ENCODE data around the gene SLC39A12. TPM values are rescaled to one million over a fixed set of nuclear protein-coding genes. Genes with fewer than 3 reads are reported as not detected.
"Not testable (repeated sequence)": the region's sequence is repeated elsewhere in the genome, so short reads cannot be mapped to it uniquely, and the experiment has no call there.

The SLC39A12 gene
- polyA plus RNA-seq, 1 experiment: not detected

GRCh38 chr10:17950726-17951125, 992 bp upstream of the SLC39A12 start:
- no peak overlapping the region for H3K27ac ChIP-seq (ENCODE audit: low read depth, low read length)
- peaks cover 4% of the 10 kb centered on the region; the same call in 1 of the 2 replicates for H3K9me3 ChIP-seq (ENCODE audit: control insufficient read depth, insufficient read depth, low read length)
- ChIA-PET POLR2A (no interaction called here), CTCF (no interaction called here)
- no peak for DNase-seq (ENCODE audit: low read depth, low spot score)
- no peak for TF ChIP-seq CTCF (IDR thresholded peaks at IDR 0.05; ENCODE audit: low read depth, low read length)
- no peak overlapping the region for H3K4me3 ChIP-seq (ENCODE audit: low read depth, low read length)
- H3K27me3 ChIP-seq (ENCODE audit: control insufficient read depth, insufficient read depth, low read length): no peaks in the 10 kb centered on the region

- H3K9me3 ChIP-seq (ENCODE audit: control insufficient read depth, insufficient read depth, low read length); DNase-seq (ENCODE audit: low read depth, low spot score); H3K4me3 ChIP-seq (ENCODE audit: low read depth, low read length); H3K27ac ChIP-seq (ENCODE audit: low read depth, low read length); POLR2A ChIA-PET; H3K27me3 ChIP-seq (ENCODE audit: control insufficient read depth, insufficient read depth, low read length); CTCF ChIA-PET: not testable (repeated sequence)
Observed at GRCh38 chr10:17954372-17954771, 2.7 kb downstream of the SLC39A12 start.

GRCh38 chr10:17954861-17955260, 3.1 kb downstream of the SLC39A12 start:
- Histone ChIP-seq H3K27ac (ENCODE audit: low read depth, low read length) (no peak overlapping the region), H3K9me3 (ENCODE audit: control insufficient read depth, insufficient read depth, low read length) (peaks cover 7% of the 10 kb centered on the region), H3K4me3 (ENCODE audit: low read depth, low read length) (no peak overlapping the region), H3K27me3 (ENCODE audit: control insufficient read depth, insufficient read depth, low read length) (no peaks in the 10 kb centered on the region)
- DNase-seq (ENCODE audit: low read depth, low spot score): no peak
- TF ChIP-seq CTCF (IDR thresholded peaks at IDR 0.05; ENCODE audit: low read depth, low read length): no peak
- POLR2A ChIA-PET: no interaction called here
- CTCF ChIA-PET: interaction anchor here (0.6 kb wide), 1 partner anchor 20 kb away, joined by 4 read pairs; no protein-coding TSS in a partner anchor

DNA sequence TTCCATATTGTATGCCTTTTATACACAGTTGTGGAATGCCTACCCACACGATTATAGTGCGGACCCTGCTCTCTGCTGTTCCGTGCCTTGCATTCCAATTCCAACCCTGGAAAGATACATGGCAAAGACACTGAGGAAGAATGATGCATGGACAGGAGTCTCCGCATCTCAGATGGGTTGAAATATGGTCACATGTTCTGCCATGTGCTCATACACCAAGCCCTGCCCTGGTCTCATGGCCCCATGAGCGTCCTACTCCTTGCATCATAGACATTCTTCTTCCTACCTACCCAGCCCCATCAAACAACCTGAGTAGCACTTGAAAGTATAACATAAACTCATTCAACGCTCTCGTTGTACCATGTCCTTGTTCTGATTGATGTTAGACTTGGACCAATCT, 6.3 kb downstream of the SLC39A12 start:
- TF ChIP-seq CTCF (IDR thresholded peaks at IDR 0.05; ENCODE audit: low read depth, low read length): no peak
- Histone ChIP-seq H3K27ac (ENCODE audit: low read depth, low read length) (no peak overlapping the region), H3K27me3 (ENCODE audit: control insufficient read depth, insufficient read depth, low read length) (no peaks in the 10 kb centered on the region), H3K9me3 (ENCODE audit: control insufficient read depth, insufficient read depth, low read length) (peaks cover 2% of the 10 kb centered on the region; the same call in 1 of the 2 replicates), H3K4me3 (ENCODE audit: low read depth, low read length) (no peak overlapping the region)
- DNase-seq (ENCODE audit: low read depth, low spot score): no peak
- ChIA-PET POLR2A (no interaction called here), CTCF (no interaction called here)

DNA sequence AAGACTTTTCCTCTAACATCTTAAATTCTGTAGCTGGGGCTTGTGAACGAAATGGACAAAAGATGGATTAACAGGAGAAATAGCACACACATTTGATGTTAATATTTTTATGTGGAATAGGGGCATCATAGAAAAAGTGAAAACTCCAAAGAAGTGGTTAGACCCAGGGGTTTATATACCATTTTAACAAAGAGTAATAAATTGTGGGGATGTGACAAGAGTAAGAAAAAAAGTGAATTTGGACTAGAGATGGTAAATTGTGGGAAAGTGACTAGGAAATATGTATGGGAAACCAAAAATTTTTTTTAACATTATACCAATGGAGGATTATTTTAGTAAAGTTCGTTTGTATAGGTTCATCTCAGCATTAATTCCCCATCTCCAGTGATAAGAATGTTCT, 8.2 kb downstream of the SLC39A12 start:
- Histone ChIP-seq H3K27ac (ENCODE audit: low read depth, low read length) (no peak overlapping the region), H3K9me3 (ENCODE audit: control insufficient read depth, insufficient read depth, low read length) (peaks cover 2% of the 10 kb centered on the region; the same call in 1 of the 2 replicates), H3K4me3 (ENCODE audit: low read depth, low read length) (no peak overlapping the region), H3K27me3 (ENCODE audit: control insufficient read depth, insufficient read depth, low read length) (no peaks in the 10 kb centered on the region)
- DNase-seq (ENCODE audit: low read depth, low spot score): no peak
- ChIA-PET CTCF (no interaction called here), POLR2A (no interaction called here)
- TF ChIP-seq CTCF (IDR thresholded peaks at IDR 0.05; ENCODE audit: low read depth, low read length): no peak

Data from AG04450 (cell line).